ENCODE measurements around the gene CAMTA2.

GRCh38 chr17:5000237-5000639 lies 12.8 kb upstream of the CAMTA2 start:
- TF ChIP-seq CTCF (IDR thresholded peaks at IDR 0.05): no peak
- TF ChIP-seq POLR2AphosphoS5 (IDR thresholded peaks at IDR 0.05): no peak
